ENCODE results near the gene OR10A3. TPM values are rescaled to one million over a fixed set of nuclear protein-coding genes. Genes with fewer than 3 reads are reported as not detected.

Gene OR10A3
- not detected in 2 replicates for total RNA-seq

GRCh38 chr11:7941608-7942007 lies at the start of gene OR10A3:
Gene OR10A3, minus strand, starts transcription at chr11:7941708. Its CDS starts 2,188 bp downstream, at chr11:7939520.

DNA sequence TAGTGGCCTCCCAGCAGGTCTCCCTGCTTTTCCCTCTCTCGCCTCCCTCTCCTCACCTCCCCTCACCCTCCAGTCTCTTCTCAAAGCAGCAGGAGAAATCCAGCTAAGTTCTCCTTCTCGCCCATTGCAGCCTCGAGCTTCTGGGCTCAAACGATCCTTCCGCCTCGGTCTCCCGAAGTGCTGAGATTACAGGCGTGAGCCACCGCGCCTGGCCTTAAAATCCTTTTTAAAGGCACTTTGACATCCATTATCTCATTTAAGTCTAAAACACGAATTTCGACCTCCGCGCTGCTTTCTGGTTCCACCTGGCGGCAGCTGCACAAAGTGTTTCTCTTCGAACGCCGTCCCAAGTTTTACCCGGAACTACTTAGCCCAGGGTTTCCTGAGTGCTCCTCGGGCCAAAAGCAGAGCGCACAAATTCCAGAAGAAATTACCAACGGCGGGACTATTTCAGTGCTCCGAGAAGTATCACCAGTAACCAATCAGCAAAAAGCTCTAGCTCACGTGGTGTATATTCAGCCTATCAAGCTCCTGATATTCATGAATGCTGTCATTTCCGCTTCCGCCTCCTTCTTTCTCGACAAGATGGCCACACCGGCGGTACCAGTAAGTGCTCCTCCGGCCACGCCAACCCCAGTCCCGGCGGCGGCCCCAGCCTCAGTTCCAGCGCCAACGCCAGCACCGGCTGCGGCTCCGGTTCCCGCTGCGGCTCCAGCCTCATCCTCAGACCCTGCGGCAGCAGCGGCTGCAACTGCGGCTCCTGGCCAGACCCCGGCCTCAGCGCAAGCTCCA lies 45.5 kb upstream of the OR10A3 start, which contains the start of gene EIF3F:
EIF3F (plus strand) TSS at position 570 of the 792 bp plus-strand sequence; CDS start at position 586, 16 bp downstream.

DNA sequence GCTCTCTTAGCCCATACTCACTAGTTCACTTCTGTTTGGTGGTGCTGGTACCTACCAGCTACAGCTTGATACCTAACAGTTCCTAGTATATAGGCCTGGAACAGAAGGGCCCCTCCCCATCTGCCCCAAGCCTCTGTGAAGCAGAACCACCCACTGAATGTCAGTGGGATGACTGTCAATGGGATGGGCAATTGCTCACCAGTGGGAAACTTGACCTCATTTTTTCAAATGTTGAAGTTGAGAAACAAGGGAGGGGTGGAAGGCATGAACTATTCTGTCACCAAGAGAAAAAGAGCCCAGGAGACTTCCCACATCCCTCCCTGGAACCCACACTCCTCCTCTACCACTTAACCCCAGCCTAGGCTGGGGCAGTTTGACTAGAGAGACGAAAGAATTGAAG lies 23.9 kb upstream of the OR10A3 start, which contains the start of gene NLRP10:
NLRP10 (minus strand) TSS at position 62 of the 400 bp plus-strand sequence. CDS start 1,952 bp downstream, outside the sequence.

DNA sequence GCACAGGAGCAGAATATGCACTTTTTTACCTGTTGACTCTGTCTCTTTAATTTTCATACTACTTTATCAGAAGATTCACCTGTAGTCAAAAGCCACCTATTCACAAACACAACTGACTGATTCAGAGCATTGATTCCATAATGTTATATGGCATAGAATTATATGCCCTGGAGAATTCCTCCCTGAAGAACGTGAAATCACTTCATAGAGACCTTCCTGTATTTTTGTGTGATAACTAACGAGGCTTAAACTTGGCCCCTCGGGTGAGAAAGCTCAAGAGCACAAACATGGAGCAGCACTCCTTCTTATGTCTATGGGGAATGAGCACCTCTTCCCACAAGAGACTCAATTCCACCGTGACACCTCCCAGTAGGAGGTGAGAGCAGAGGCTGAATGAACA lies 10.3 kb downstream of the OR10A3 start, which contains the start of gene OR10A6:
OR10A6 (minus strand) TSS at position 101 of the 400 bp plus-strand sequence. CDS start 2,606 bp downstream, outside the sequence.

Small RNA genes within 50 kb of the gene (small RNA-seq; reads per million reads assigned to genes)
- gene COX6CP5 (not detected), gene RNU6-943P (not detected)

Other genes with a start within 250 kb of the OR10A3 start
- not detected in 2 replicates for gene OVCH2, start 235.2 kb downstream of the OR10A3 start, total RNA-seq
- gene OR5P2, start 144.8 kb downstream of the OR10A3 start, total RNA-seq, result 0.33 TPM in 1 of 2 replicates, not detected in the other
- not detected in 2 replicates for gene OR5P3, start 110.9 kb downstream of the OR10A3 start, total RNA-seq
- not detected in 2 replicates for gene OR10A6, start 10.4 kb downstream of the OR10A3 start, total RNA-seq
- 0.38 TPM in 1 of 2 replicates, not detected in the other for gene NLRP10, start 23.7 kb upstream of the OR10A3 start, total RNA-seq
- 386 and 425 TPM in 2 replicates for gene EIF3F, start 45.6 kb upstream of the OR10A3 start, total RNA-seq
- 1.7 and 2.3 TPM in 2 replicates for gene TUB, start 139.5 kb upstream of the OR10A3 start, total RNA-seq
- gene RIC3, start 227.3 kb upstream of the OR10A3 start, total RNA-seq, result not detected in 2 replicates

Measured in vein endothelial cell (primary cell).